Tibial nerve (tissue), 4 donors: ENCODE measurements around the gene DNAH6.

Experiments
- EP300 ChIP-seq, 2 donors: sonication (generic); formaldehyde crosslinking; IDR thresholded peaks; one replicate each; pipeline ENCODE4 v1.6.1; 2017; ENCODE audit warnings: antibody characterized with exemption in 2 of 2, mild to moderate bottlenecking in 1 of 2
- POLR2A ChIP-seq, 2 donors: fragments of 450-650 bp; IDR thresholded peaks; one replicate each; pipeline ENCODE4 v1.6.1; 2017; ENCODE audit warnings: antibody characterized with exemption in 2 of 2, mild to moderate bottlenecking in 2 of 2, moderate library complexity in 2 of 2
- TF ChIP-seq, protein P1 (sequence below), 5 experiments: fragments of 200-600 bp in 3 of 5; fragments of 450-650 bp in 2 of 5; sonication (generic) in 3 of 5; IDR thresholded peaks; one replicate each; pipeline ENCODE4 v1.5.1; 2016 to 2019; ENCODE audit warnings: antibody characterized with exemption in 5 of 5, mild to moderate bottlenecking in 3 of 5, moderate library complexity in 2 of 5

DNA sequence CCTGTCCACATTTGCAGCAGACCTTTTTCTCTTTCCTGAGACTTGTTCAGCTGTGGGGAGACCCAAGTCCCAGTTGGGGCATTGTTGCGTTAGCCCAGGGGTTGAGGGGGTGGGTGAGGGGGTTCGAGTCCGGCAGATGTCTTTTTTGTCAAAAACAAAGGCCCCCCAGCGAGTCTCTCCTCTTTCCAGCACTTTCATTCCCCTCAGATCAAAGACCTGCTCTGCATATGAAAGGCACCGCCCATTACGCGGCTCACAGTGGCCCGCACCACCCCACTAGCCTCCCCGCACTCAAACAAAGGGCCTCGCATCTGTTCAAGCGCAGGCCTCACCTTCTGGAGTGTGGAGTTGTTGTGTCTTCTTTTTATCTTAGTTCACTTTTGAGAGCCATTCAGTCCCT, 339.4 kb downstream of the DNAH6 start:
- TF ChIP-seq, protein P1, sequence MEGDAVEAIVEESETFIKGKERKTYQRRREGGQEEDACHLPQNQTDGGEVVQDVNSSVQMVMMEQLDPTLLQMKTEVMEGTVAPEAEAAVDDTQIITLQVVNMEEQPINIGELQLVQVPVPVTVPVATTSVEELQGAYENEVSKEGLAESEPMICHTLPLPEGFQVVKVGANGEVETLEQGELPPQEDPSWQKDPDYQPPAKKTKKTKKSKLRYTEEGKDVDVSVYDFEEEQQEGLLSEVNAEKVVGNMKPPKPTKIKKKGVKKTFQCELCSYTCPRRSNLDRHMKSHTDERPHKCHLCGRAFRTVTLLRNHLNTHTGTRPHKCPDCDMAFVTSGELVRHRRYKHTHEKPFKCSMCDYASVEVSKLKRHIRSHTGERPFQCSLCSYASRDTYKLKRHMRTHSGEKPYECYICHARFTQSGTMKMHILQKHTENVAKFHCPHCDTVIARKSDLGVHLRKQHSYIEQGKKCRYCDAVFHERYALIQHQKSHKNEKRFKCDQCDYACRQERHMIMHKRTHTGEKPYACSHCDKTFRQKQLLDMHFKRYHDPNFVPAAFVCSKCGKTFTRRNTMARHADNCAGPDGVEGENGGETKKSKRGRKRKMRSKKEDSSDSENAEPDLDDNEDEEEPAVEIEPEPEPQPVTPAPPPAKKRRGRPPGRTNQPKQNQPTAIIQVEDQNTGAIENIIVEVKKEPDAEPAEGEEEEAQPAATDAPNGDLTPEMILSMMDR (IDR thresholded peaks at IDR 0.05): no peak
- TF ChIP-seq POLR2A (IDR thresholded peaks at IDR 0.05) (no peak), EP300 (IDR thresholded peaks at IDR 0.05) (no peak)
